Suppressor macrophage treated with lipopolysaccharide for 4 hours (primary cell): ENCODE results near the gene SNRPD3.
"Not testable (repeated sequence)": the region's sequence is repeated elsewhere in the genome, so short reads cannot be mapped to it uniquely, and the experiment has no call there.

Experiments used
- DNase-seq: peaks from one replicate; pipeline ENCODE4 v3.0.0-alpha.2; 2020

The SNRPD3 gene

DNA sequence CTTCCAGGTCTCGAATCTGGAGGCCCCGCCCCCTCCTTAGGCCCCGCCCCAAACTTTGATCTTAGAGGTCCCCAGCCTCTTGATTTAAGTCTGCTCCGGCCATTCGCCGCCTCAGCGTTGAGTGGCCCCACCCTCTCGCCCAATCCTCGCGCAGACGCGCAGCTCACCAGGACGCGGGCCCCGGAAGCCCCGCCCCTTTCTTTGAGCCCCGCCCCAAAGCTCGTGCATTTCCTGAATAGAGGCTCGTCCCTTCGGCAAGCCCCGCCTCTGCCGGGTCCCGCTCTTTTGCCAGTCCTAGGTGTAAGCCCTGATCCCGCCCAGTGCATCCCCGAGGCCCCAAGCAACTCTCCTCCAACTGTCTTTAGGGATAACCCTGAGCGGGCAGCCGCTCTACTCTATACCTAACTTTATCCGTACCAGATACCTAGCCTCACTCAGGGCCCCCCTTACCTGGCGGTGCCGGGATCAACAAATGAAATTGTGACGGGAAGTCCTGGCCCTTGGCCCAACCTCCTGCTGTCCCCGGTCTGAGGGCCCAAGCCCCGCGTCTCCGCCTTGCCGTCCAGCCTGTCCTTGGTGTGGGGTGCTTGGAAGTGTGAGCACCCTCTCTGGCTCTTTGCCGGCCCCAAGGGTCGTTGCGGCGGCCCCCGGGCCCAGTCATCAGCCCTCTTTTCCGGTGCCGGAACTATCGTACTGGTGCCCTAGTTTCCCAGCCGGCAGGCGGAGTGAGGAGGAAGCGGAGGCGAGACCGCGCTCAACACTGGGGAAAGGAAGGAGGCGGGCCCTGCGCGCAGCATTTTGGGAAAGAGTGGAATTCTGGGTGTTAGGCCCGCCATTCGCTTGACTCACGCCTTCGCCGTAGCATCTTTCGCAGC is at the start of gene SNRPD3:
TSS of gene SNRPD3 (plus strand) at position 835 of the 875 bp plus-strand sequence. CDS start 1,676 bp downstream, outside the sequence.
- peak; percentile 100 for DNase-seq

GRCh38 chr22:24506802-24507438 is 48.9 kb upstream of the SNRPD3 start:
- peak; percentile 59 for DNase-seq

DNA sequence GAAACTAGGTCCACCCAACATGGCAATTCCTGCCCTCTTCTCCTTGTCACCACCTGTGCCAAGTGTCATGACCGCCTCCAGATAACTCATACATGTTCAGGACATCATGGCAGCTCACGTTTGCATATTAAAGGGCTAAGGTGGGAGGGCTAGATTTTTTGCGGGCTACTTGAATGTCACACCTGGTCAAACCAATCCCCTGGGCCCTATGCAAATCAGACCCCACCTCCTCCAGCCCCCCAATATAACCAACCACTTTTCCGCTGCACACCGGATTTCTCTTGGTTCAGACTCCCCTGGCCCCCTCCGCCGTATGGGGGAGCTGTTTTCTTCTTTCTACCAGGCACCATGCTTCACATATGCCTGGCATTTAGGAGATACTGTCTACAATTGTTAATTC is 48.1 kb upstream of the SNRPD3 start:
- DNase-seq: no peak

DNA sequence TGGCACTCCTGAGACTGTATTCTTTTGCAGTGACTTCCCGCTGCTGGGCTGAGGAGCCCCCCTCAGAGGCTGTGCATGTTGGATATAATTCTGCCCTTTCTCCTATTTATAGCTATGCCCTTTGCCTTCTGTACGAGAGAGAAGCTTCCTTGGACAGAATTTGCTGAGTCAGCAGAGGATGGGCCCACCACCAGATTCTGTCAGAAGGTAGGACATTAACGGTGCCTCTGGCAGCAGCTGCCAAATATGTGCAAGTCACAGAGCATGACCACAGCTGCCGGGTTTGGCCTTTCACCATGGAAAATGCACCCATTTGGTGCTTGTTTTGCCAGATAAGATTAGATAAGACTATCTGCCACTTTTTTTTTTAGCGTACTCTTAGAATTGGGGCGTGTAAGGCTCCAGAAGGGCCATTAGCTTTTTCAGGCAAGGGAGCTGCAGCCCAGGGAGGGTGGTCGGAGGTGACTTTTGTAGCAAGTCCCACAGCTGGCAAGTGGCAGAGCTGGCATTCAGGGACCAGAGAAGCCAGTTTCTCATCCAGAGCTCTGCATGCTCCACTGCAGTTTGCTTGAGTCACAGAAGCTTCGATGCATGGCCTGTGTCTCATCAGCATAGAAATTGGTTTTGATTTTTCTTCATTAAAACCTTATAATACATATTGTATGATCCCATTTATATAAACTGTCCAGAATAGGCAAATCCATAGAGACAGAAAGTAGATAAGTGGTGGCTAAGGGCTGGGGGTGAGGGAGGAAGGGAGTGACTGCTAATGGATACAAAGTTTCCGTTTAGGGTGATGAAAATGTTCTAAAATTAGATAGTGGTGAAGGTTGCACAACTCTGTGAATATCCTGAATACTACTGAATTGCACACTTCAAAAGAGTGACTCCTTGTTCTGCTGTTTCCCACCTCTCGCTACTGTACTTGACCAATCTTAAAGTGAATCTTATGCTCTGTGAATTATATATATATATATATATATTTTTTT is 44.9 kb upstream of the SNRPD3 start:
- DNase-seq: peak; percentile 87

DNA sequence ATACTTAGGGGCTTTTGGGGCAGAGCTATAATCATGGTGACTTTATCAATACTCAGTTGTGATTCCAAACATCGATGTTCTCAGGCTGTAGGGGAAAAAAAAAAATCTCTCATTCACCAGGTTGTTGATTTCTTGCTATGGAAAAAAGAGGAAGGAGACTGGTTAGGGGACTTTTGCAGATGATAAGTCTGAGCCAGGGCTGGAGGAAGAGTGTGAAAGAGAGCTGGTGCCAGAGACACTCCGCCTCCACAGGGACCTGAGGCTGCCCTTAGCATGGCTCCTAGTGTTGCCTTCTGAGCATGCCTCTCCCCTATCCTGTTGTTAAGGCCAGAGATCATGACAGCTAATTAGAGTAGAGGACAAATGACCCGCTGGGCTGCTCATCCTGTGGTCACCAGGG is 43.8 kb upstream of the SNRPD3 start:
- DNase-seq: peak; percentile 81

DNA sequence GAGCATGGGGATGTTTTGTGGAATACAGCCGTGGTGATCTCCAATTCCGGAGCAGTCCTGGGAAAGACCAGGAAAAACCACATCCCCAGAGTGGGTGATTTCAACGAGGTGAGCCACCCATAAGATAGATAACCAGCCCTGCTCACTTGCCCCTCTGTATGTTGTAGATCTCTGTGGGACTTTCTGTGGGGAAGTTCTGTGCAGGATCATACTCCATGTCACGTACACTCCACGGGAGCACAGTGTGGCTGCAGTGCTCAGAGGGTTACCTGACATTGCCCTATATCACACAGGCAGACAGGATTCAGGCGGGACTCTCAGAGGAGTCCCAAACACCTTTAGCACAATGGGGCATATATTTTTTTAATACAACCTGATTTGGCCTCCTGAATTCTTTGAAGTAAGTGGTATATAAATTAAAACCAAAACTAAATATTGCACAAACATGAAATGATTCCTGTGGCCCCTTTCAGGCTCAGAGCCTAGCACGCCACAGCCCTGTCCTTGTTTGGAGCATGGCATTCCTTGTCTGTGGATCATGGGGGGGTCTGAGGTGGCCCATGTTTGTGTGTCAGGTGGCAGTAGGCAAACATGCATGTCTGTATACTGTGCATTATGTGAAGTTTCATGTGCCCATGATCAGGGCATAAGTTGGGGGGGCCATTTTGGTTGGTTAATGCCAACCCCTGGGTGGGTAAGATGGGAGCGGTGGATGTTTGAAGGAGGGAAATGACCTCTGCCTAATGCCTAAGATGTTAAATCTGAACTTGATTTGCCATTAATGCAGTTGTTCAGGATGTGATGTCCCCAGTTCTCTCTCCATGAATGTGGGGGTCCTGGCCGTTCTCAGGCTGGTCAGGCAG is 42.2 kb upstream of the SNRPD3 start:
- no peak for DNase-seq

DNA sequence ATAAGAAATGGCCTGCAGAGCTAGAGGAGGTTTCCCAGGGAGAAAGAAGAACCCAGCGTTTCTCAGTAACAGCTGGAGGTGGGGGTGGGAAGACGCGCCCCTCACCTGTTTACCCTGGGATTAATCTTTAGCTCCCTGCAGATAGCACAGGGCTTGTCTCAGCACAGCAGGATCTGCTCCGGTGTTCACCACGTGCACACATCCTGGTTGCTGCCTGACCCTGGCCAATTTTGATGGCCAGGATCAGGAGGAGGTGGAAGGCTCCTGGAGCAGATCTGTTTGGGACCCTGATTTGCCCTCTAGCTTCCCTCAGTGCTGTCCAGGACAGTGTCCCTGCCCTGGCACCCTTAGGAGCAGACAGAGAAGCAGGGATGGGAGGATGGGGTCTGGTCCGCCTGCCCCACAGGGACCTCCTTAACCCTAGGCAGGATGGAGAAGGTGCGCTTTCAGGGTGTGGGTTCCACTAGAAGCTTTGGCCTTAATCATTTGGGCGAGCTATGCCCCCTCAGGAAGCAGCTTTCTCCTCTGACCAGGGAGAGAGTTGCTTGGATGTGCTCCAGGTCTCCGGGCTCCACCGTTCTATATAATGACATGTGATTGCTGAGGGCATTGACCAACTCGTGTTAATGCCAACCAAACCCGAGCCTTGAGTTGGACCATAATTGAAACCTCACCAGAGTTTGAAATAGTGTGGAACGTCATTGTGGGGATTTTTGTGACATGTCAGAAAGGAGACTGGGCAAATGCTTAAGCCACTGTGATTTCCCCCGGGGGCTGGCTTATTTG is 41.4 kb upstream of the SNRPD3 start:
- DNase-seq: peak; percentile 86

- no peak for DNase-seq
Measured at GRCh38 chr22:24515027-24515338, 40.8 kb upstream of the SNRPD3 start.

DNA sequence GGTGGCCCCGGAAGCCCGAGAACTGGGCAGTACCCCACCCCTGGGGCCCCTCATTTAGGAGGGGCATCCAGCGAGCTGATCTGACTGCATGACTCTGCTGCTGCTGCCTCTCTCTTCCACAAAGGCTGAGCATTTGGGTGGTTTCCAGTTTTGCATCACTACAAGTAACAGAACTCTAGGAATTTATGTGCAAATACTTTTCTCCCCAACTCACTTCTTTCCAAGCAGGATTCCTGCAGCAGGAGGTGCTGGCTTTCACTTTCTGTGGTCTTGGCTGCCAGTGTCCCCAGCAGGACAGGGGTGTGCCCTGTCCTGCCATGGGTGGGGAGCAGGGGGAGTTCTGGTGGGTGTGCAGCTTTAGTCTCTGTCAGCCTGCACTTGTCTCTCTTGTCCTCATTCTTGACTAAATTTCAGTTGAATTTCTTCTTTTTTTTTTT is 39.5 kb upstream of the SNRPD3 start:
- DNase-seq: peak; percentile 91

DNA sequence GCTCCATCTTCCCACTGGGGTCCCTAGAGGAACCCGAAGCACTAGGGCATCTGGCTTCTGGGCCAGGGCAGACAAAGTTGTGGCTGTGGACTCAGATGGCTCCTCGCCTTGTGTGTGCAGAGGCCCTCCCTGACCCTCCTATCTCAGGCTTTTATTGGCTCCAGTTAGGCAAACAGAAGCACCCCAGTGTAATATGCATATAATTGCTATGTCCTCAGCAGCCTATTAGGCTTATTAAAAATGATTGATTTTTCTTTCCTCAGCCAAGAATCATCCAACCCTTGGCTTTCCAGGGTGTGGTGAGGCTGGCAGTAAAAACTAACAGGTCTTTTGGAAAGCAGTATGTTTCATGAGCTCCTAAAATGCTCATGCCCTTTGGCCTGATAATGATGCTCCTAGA is 38.4 kb upstream of the SNRPD3 start:
- DNase-seq: no peak

- no peak for DNase-seq
Measured at GRCh38 chr22:24518228-24518627, 37.6 kb upstream of the SNRPD3 start.

GRCh38 chr22:24518771-24519485 is 36.9 kb upstream of the SNRPD3 start:
- DNase-seq: no peak

- DNase-seq: peak; percentile 26
Measured at GRCh38 chr22:24519496-24519895, 36.3 kb upstream of the SNRPD3 start.

DNA sequence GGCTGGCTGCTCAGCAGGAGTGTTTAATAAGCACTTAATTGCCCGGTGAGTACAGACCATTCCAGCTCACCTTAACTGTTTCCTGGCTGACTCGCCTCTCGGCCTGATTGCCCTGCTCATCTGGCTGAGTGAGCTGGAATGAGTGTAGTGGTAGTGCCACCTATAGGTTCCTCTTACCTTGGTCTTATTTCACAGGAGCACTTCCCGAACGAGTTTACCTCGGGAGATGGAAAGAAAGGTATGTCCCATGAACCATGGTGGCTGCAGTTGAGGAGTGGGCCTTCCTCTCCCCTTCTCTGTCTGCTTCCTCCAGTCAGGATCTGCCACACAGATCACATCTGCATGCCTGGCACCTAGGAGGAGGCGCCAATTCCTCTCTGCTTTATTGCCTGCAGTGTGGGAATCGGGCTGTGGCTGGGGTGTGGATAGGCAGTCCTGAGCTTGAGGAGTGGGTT is 34.0 kb upstream of the SNRPD3 start:
- peak; percentile 39 for DNase-seq

- no peak for DNase-seq
Measured at GRCh38 chr22:24523873-24524272, 31.9 kb upstream of the SNRPD3 start.

- peak; percentile 90 for DNase-seq
Measured at GRCh38 chr22:24525416-24526037, 30.3 kb upstream of the SNRPD3 start.

GRCh38 chr22:24526191-24526590 is 29.6 kb upstream of the SNRPD3 start:
- DNase-seq: no peak

DNA sequence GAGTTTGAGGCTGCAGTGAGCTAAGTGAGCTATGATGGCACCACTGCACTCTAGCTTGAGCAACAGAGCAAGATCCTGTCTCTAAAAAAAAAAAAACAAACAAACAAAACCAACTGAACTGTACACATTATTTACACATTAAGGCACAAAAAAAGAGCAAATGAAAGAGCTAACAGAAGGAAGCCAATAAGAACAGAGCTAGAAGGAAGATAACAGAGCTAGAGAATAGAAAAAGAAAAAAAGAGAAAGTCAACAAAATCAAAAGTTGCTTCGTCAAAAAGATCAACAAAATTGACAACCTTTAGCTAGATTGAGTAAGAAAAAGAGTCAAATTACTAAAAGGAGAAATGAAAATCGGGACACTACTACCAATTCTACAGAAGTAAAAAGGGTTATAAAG is 25.9 kb upstream of the SNRPD3 start:
- DNase-seq: no peak

GRCh38 chr22:24530968-24531367 is 24.8 kb upstream of the SNRPD3 start:
- not testable (repeated sequence) for DNase-seq

GRCh38 chr22:24532075-24532474 is 23.7 kb upstream of the SNRPD3 start:
- no peak for DNase-seq
